ENCODE results near the gene CLIC6. TPM values are rescaled to one million over a fixed set of nuclear protein-coding genes. Genes with fewer than 3 reads are reported as not detected.

CLIC6 gene
- polyA plus RNA-seq, 1 donor (not counting 4 experiments of a cell fraction or from before 2014, with no cell fraction given), result not detected

DNA sequence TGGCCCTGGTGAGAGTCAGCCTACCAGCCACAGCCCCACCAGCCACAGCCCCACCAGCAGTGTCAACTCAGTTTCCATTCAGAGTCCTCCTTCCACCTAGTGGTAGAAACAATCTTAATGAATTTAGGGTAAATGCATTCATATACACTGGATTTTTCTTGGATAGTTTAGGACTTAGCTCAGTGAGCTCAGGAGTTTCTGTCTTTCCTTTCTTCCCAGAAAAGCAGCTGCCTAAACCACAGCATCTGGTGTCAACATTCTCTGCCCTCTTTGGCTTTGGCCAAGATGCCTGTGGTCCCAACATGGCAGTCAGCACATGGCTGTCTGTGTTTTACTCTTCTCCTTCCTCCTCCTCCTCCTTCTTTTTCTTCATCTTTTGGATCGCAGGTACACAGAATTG, 94.0 kb downstream of the CLIC6 start:
- Histone ChIP-seq H3K9me3 (ENCODE audit: control insufficient read depth, low read depth, low read length) (peaks cover 1% of the 10 kb centered on the region), H3K4me2 (ENCODE audit: control insufficient read depth, extremely low read depth, insufficient read depth, low read depth, low read length) (no peak overlapping the region), H4K20me1 (ENCODE audit: control insufficient read depth, extremely low read depth, insufficient read depth, low read length) (no peaks in the 10 kb centered on the region), H3K27ac (ENCODE audit: control insufficient read depth, insufficient read depth, low read length) (no peak overlapping the region), H3K4me3 (ENCODE audit: control insufficient read depth in 2 of 3, extremely low read depth in 1 of 3, insufficient read depth in 2 of 3, low read depth in 1 of 3, low read length in 3 of 3) (no peak overlapping the region), H3K36me3 (ENCODE audit: control insufficient read depth in 2 of 2, extremely low read depth in 1 of 2, insufficient read depth in 2 of 2, low read length in 2 of 2) (no peaks in the 10 kb centered on the region), H3K9ac (ENCODE audit: control insufficient read depth, extremely low read depth, insufficient read depth, low read length) (no peak overlapping the region), H2AFZ (ENCODE audit: control insufficient read depth, low read length) (no peak overlapping the region), H3K27me3 (ENCODE audit: control insufficient read depth, extremely low read depth, insufficient read depth, low read length) (no peaks in the 10 kb centered on the region), H3K9me1 (ENCODE audit: control insufficient read depth, extremely low read depth, insufficient read depth, low read length) (no peaks in the 10 kb centered on the region), H3K4me1 (ENCODE audit: control insufficient read depth, extremely low read depth, insufficient read depth, low read length) (peaks cover 7% of the 10 kb centered on the region), H3K79me2 (ENCODE audit: control insufficient read depth, insufficient read depth, low read length) (no peaks in the 10 kb centered on the region)
- FAIRE-seq (no peak), DNase-seq (ENCODE audit: low read depth, low spot score) (no peak)
- dilution Hi-C loops (cut with MboI; ENCODE audit: extremely low pct_ligation_motif_present, low sequenced_read_pairs), result no loop called here
- no peak for TF ChIP-seq EZH2 (IDR thresholded peaks at IDR 0.05; ENCODE audit: low read length)
- TF ChIP-seq, protein P1, sequence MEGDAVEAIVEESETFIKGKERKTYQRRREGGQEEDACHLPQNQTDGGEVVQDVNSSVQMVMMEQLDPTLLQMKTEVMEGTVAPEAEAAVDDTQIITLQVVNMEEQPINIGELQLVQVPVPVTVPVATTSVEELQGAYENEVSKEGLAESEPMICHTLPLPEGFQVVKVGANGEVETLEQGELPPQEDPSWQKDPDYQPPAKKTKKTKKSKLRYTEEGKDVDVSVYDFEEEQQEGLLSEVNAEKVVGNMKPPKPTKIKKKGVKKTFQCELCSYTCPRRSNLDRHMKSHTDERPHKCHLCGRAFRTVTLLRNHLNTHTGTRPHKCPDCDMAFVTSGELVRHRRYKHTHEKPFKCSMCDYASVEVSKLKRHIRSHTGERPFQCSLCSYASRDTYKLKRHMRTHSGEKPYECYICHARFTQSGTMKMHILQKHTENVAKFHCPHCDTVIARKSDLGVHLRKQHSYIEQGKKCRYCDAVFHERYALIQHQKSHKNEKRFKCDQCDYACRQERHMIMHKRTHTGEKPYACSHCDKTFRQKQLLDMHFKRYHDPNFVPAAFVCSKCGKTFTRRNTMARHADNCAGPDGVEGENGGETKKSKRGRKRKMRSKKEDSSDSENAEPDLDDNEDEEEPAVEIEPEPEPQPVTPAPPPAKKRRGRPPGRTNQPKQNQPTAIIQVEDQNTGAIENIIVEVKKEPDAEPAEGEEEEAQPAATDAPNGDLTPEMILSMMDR (optimal IDR thresholded peaks at IDR 0.05 in 1 of 3, IDR thresholded peaks at IDR 0.05 in 1 of 3, conservative IDR thresholded peaks at IDR 0.05 in 1 of 3; ENCODE audit: extremely low read depth in 1 of 3, insufficient read depth in 2 of 3, low read length in 3 of 3), result no peak

DNA sequence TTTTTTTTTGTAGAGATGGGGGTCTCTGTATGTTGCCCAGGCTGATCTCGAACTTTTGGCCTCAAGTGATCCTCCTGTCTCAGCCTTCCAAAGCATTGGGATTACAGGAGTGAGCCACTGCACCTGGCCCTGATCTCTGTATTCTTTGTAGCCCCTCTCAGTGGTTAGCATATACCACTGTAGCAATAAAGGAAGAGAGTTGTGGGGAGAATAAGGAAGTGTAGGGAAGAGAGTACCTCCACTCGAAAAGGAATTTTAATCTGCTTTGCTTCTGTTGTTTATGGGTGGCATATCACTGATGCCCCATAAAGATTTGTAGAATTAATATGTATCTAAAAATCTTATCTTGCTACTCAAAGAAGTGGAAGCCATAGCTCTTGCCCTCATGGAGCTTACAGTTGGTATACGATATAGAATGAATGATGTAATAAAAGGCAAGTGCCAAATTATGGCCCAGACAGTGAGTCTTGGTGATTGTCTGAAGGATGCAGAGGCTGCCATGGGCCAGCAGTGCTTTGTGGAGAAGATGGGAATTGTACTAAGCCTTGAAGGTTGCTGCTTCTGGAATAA, 96.0 kb downstream of the CLIC6 start:
- no peak for FAIRE-seq
- no peak overlapping the region for H3K4me2 ChIP-seq (ENCODE audit: control insufficient read depth, extremely low read depth, insufficient read depth, low read depth, low read length)
- DNase-seq (ENCODE audit: low read depth, low spot score), result no peak
- H3K79me2 ChIP-seq (ENCODE audit: control insufficient read depth, insufficient read depth, low read length), result no peaks in the 10 kb centered on the region
- H3K27me3 ChIP-seq (ENCODE audit: control insufficient read depth, extremely low read depth, insufficient read depth, low read length), result no peaks in the 10 kb centered on the region
- no peaks in the 10 kb centered on the region for H3K36me3 ChIP-seq (ENCODE audit: control insufficient read depth in 2 of 2, extremely low read depth in 1 of 2, insufficient read depth in 2 of 2, low read length in 2 of 2)
- H3K27ac ChIP-seq (ENCODE audit: control insufficient read depth, insufficient read depth, low read length), result no peak overlapping the region
- no peak overlapping the region for H2AFZ ChIP-seq (ENCODE audit: control insufficient read depth, low read length)
- TF ChIP-seq EZH2 (IDR thresholded peaks at IDR 0.05; ENCODE audit: low read length), result no peak
- TF ChIP-seq, protein P1 (optimal IDR thresholded peaks at IDR 0.05 in 1 of 3, IDR thresholded peaks at IDR 0.05 in 1 of 3, conservative IDR thresholded peaks at IDR 0.05 in 1 of 3; ENCODE audit: extremely low read depth in 1 of 3, insufficient read depth in 2 of 3, low read length in 3 of 3), result no peak
- H3K4me1 ChIP-seq (ENCODE audit: control insufficient read depth, extremely low read depth, insufficient read depth, low read length), result peaks cover 7% of the 10 kb centered on the region
- H3K4me3 ChIP-seq (ENCODE audit: control insufficient read depth in 2 of 3, extremely low read depth in 1 of 3, insufficient read depth in 2 of 3, low read depth in 1 of 3, low read length in 3 of 3), result no peak overlapping the region
- peaks cover 1% of the 10 kb centered on the region for H3K9me3 ChIP-seq (ENCODE audit: control insufficient read depth, low read depth, low read length)
- dilution Hi-C loops (cut with MboI; ENCODE audit: extremely low pct_ligation_motif_present, low sequenced_read_pairs), result no loop called here
- H4K20me1 ChIP-seq (ENCODE audit: control insufficient read depth, extremely low read depth, insufficient read depth, low read length), result no peaks in the 10 kb centered on the region
- H3K9ac ChIP-seq (ENCODE audit: control insufficient read depth, extremely low read depth, insufficient read depth, low read length), result no peak overlapping the region
- no peaks in the 10 kb centered on the region for H3K9me1 ChIP-seq (ENCODE audit: control insufficient read depth, extremely low read depth, insufficient read depth, low read length)

Data from keratinocyte (primary cell).